Lower lobe of right lung (tissue), 2 donors: ENCODE results near the gene TMEM9. TPM values are rescaled to one million over a fixed set of nuclear protein-coding genes. Genes with fewer than 3 reads are reported as not detected.
"Not testable (repeated sequence)": the region's sequence is repeated elsewhere in the genome, so short reads cannot be mapped to it uniquely, and the experiment has no call there.

ENCODE experiments used
- ATAC-seq, 2 donors: fragments of 200-7000 bp; cut with Tn5 transposase; one replicate each; pipeline ENCODE4 v1.9.1; 2020 to 2022; ENCODE audit warnings: mild to moderate bottlenecking in 2 of 2, moderate library complexity in 2 of 2
- DNase-seq: peaks from one replicate; pipeline ENCODE4 v3.0.0-alpha.2; 2020
- H3K27ac ChIP-seq: fragments of 200-600 bp; one replicate; pipeline ENCODE4 v1.8.0; 2022
- H3K27me3 ChIP-seq: fragments of 200-600 bp; one replicate; pipeline ENCODE4 v1.8.0; 2022; ENCODE audit warnings: low read depth
- H3K36me3 ChIP-seq: fragments of 200-600 bp; one replicate; pipeline ENCODE4 v1.8.0; 2022; ENCODE audit warnings: mild to moderate bottlenecking
- H3K4me1 ChIP-seq: fragments of 200-600 bp; one replicate; pipeline ENCODE4 v1.8.0; 2022
- H3K4me3 ChIP-seq: fragments of 200-600 bp; one replicate; pipeline ENCODE4 v1.8.0; 2022; ENCODE audit warnings: mild to moderate bottlenecking
- H3K9me3 ChIP-seq: fragments of 200-600 bp; one replicate; pipeline ENCODE4 v1.8.0; 2022
- intact Hi-C: fragments of 100-400 bp; cut with DNase I; formaldehyde crosslinking; loops from one replicate; pipeline ENCODE4 v1.11.0; 2022
- total RNA-seq: library from RNA; stranded (reverse); fragmentation: NEBNext Ultra II Directional; extraction: Animal tissue kit (Norgen Biotek cat#: 25700); gene quantifications from one replicate; pipeline ENCODE4 v1.2.1, GENCODE V29; 2021
- TF ChIP-seq, protein P1 (sequence below): fragments of 200-600 bp; IDR thresholded peaks from one replicate; pipeline ENCODE4 v1.8.0; 2022; ENCODE audit warnings: antibody characterized with exemption, mild to moderate bottlenecking
- donor health status: DM: no; HTN: yes; CAD: no; lungs with severe emphysema.

The TMEM9 gene
- total RNA-seq, 1 donor from 2014 or later: 47.9 TPM

DNA sequence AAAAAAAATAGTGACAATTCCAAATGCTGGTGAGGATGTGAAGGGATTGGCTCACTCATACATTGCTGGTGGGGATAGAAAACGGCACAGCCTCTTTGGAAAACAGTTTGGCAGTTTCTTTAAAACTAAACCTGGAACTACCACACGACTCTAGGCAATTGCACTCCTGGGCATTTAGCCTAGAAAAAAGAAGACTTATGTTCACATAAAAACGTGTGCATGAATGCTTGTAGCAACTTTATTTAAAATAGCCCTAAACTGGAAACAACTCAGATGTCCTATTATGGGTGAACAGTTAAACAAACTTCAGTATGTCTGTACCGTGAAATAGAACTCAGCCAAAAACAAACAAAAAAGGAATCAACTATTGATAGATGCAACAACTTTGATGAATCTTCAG lies 9.4 kb upstream of the TMEM9 start:
- DNase-seq (no peak), ATAC-seq (no peak)
- intact Hi-C loops: no loop called here
- Histone ChIP-seq H3K4me3 (no peak overlapping the region), H3K4me1 (no peaks in the 10 kb centered on the region), H3K36me3 (no peaks in the 10 kb centered on the region), H3K9me3 (no peaks in the 10 kb centered on the region), H3K27ac (no peak overlapping the region), H3K27me3 (no peaks in the 10 kb centered on the region)
- TF ChIP-seq, protein P1, sequence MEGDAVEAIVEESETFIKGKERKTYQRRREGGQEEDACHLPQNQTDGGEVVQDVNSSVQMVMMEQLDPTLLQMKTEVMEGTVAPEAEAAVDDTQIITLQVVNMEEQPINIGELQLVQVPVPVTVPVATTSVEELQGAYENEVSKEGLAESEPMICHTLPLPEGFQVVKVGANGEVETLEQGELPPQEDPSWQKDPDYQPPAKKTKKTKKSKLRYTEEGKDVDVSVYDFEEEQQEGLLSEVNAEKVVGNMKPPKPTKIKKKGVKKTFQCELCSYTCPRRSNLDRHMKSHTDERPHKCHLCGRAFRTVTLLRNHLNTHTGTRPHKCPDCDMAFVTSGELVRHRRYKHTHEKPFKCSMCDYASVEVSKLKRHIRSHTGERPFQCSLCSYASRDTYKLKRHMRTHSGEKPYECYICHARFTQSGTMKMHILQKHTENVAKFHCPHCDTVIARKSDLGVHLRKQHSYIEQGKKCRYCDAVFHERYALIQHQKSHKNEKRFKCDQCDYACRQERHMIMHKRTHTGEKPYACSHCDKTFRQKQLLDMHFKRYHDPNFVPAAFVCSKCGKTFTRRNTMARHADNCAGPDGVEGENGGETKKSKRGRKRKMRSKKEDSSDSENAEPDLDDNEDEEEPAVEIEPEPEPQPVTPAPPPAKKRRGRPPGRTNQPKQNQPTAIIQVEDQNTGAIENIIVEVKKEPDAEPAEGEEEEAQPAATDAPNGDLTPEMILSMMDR: no peak

DNA sequence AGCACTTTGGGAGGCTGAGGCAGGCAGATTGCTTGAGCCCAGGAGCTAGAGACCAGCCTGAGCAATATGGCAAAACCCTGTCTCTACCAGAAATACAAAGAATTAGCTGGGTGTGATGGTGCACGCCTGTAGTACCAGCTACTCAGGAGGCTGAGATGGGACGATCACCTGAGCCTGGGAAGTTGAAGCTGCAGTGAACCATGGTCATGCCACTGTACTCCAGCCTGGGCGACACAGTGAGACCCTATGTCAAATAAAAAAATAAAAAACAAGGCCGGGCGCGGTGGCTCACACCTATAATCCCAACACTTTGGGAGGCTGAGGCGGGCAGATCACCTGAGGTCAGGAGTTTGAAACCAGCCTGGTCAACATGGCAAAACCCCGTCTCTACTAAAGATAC lies 8.8 kb upstream of the TMEM9 start:
- H3K9me3 ChIP-seq, intact Hi-C loops, H3K27me3 ChIP-seq, ATAC-seq, H3K36me3 ChIP-seq, H3K4me3 ChIP-seq, H3K4me1 ChIP-seq, H3K27ac ChIP-seq, DNase-seq: not testable (repeated sequence)

DNA sequence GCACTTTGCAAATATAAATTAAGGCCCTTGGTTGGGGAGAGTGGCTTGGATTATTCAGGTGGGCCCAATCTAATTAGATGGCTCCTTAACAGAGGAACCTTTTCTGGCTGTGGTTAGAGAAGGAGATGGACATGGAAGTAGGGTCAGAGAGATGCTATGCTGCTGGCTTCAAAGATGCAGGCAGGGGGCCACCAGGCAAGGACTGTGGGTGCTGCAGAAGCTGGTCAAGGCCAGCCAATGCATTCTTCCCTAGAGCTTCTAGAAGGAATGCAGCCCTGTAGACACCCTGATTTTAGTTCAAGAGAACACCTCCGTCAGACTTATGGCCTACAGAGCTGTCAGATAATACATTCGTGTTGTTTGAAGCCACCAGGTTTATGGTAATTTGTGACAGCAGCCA lies 3.7 kb upstream of the TMEM9 start:
- no peak overlapping the region for H3K4me3 ChIP-seq
- H3K4me1 ChIP-seq: peaks cover 14% of the 10 kb centered on the region
- H3K9me3 ChIP-seq: no peaks in the 10 kb centered on the region
- H3K27ac ChIP-seq: no peak overlapping the region
- H3K36me3 ChIP-seq: no peaks in the 10 kb centered on the region
- TF ChIP-seq, protein P1: no peak
- no peaks in the 10 kb centered on the region for H3K27me3 ChIP-seq
- intact Hi-C loops: no loop called here
- no peak for DNase-seq
- ATAC-seq: no peak

DNA sequence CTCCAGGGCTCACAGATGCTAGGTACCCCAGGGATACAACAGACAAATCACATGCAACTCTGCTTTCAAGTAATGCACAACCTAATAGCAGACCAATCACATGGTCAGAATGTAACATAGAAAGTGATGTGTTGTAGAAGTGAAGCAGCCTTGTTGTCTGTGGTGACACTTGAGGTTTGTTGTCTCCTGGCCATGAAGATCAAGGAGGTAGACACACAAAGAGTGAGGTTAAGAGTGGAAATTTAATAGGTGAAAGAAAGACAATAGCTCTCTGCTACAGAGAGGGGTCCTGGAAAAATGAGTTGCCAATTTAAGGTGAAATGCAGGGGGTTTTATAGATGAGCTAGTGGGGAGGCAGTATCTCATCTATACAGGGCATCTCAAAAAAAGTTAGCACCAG lies 2.5 kb upstream of the TMEM9 start:
- H3K9me3 ChIP-seq: no peaks in the 10 kb centered on the region
- TF ChIP-seq, protein P1: no peak
- DNase-seq (no peak), ATAC-seq (no peak)
- peaks cover 19% of the 10 kb centered on the region for H3K4me1 ChIP-seq
- H3K27me3 ChIP-seq: no peaks in the 10 kb centered on the region
- intact Hi-C loops: no loop called here
- no peaks in the 10 kb centered on the region for H3K36me3 ChIP-seq
- no peak overlapping the region for H3K4me3 ChIP-seq
- H3K27ac ChIP-seq: no peak overlapping the region

DNA sequence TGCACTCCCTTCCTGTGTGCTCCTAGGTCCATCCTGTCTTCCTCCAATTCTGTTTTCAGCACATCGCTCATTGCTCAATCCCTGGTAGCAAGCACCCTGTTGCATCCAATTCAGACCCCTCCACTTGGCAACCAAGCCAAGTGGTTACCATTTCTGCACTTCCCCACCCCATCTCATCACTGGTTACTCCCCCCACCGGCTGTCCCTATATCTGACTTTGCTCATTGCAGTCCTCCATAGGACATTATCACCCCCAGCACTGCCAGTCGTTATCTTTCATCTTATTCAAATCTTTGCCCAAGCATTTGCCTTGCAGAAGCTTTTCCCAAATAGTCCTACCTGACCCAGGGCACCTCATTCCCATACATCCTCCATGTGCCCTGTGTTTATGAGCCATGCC lies 2.1 kb upstream of the TMEM9 start:
- Histone ChIP-seq H3K27me3 (no peaks in the 10 kb centered on the region), H3K9me3 (no peaks in the 10 kb centered on the region), H3K4me1 (peaks cover 19% of the 10 kb centered on the region), H3K36me3 (peaks cover 4% of the 10 kb centered on the region), H3K27ac (no peak overlapping the region), H3K4me3 (no peak overlapping the region)
- TF ChIP-seq, protein P1: no peak
- intact Hi-C loops: no loop called here
- ATAC-seq (no peak), DNase-seq (no peak)

DNA sequence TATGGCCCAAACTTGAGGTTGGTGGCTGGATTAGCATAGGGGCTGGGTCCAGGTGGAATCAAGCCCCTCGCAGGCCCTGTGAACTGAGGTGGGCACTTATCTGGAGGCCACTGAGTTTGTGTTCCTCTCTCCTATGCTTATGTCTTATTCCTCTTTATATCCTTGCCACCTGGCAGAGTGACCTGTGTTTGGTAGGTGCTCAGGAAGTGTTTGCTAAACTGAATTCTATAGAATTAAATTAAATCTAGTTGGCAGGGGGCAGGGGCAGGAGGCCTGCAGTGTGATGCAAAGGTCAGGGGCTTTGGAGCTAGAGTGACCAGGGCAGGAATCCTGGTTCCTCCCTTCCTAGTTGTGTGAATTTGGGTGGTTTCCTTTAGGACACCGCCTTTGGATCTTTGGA lies 1.1 kb upstream of the TMEM9 start:
- ATAC-seq: no peak
- Histone ChIP-seq H3K27me3 (no peaks in the 10 kb centered on the region), H3K9me3 (no peaks in the 10 kb centered on the region), H3K27ac (no peak overlapping the region), H3K36me3 (peaks cover 14% of the 10 kb centered on the region), H3K4me1 (peaks cover 19% of the 10 kb centered on the region), H3K4me3 (no peak overlapping the region)
- no peak for DNase-seq
- intact Hi-C loops: no loop called here
- TF ChIP-seq, protein P1: no peak
